HG02973 (cell line): ENCODE results near the gene CDH2.

Experiments
- ATAC-seq: cut with Tn5 transposase; IDR thresholded peaks from one replicate; pipeline ENCODE4 v1.9.1; 2021; ENCODE audit warnings: moderate library complexity; ENCODE audit not compliant: unreplicated experiment

The CDH2 gene

GRCh38 chr18:28127763-28128658, 48.9 kb downstream of the CDH2 start:
- ATAC-seq: no peak

GRCh38 chr18:28127228-28127627, 49.7 kb downstream of the CDH2 start:
- no peak for ATAC-seq

- no peak for ATAC-seq
Observed at GRCh38 chr18:28126768-28127167, 50.2 kb downstream of the CDH2 start.

GRCh38 chr18:28125051-28125450, 51.9 kb downstream of the CDH2 start:
- ATAC-seq: no peak

- ATAC-seq: no peak
Observed at GRCh38 chr18:28124131-28125029, 52.5 kb downstream of the CDH2 start.

GRCh38 chr18:28123401-28124030, 53.4 kb downstream of the CDH2 start:
- ATAC-seq: no peak

GRCh38 chr18:28120828-28121515, 56.0 kb downstream of the CDH2 start:
- ATAC-seq: no peak

- ATAC-seq: no peak
Observed at GRCh38 chr18:28116461-28116860, 60.5 kb downstream of the CDH2 start.

GRCh38 chr18:28115149-28115550, 61.8 kb downstream of the CDH2 start:
- ATAC-seq: no peak

- ATAC-seq: no peak
Observed at GRCh38 chr18:28114472-28114871, 62.5 kb downstream of the CDH2 start.

GRCh38 chr18:28113271-28114029, 63.5 kb downstream of the CDH2 start:
- no peak for ATAC-seq

GRCh38 chr18:28112056-28112470, 64.9 kb downstream of the CDH2 start:
- no peak for ATAC-seq

GRCh38 chr18:28110924-28111323, 66.0 kb downstream of the CDH2 start:
- ATAC-seq: no peak

GRCh38 chr18:28109781-28110560, 67.0 kb downstream of the CDH2 start:
- ATAC-seq: no peak

GRCh38 chr18:28108814-28109213, 68.1 kb downstream of the CDH2 start:
- no peak for ATAC-seq

- no peak for ATAC-seq
Observed at GRCh38 chr18:28108254-28108653, 68.7 kb downstream of the CDH2 start.

GRCh38 chr18:28099237-28099636, 77.7 kb downstream of the CDH2 start:
- no peak for ATAC-seq

GRCh38 chr18:28095631-28096030, 81.3 kb downstream of the CDH2 start:
- ATAC-seq: no peak

- ATAC-seq: no peak
Observed at GRCh38 chr18:28095041-28095440, 81.9 kb downstream of the CDH2 start.
